GM21360 (cell line): Measurements from ENCODE around the gene MAPKAPK5.
"Not testable (repeated sequence)": the region's sequence is repeated elsewhere in the genome, so short reads cannot be mapped to it uniquely, and the experiment has no call there.

Source experiments
- ATAC-seq: cut with Tn5 transposase; IDR thresholded peaks from one replicate; pipeline ENCODE4 v1.9.1; 2021; ENCODE audit warnings: mild to moderate bottlenecking, moderate library complexity; ENCODE audit not compliant: unreplicated experiment

Gene MAPKAPK5

GRCh38 chr12:111881716-111882115 is 39.7 kb downstream of the MAPKAPK5 start:
- no peak for ATAC-seq

GRCh38 chr12:111886662-111887545 is 44.9 kb downstream of the MAPKAPK5 start:
- no peak for ATAC-seq

GRCh38 chr12:111887926-111888745 is 46.1 kb downstream of the MAPKAPK5 start:
- ATAC-seq, result no peak

DNA sequence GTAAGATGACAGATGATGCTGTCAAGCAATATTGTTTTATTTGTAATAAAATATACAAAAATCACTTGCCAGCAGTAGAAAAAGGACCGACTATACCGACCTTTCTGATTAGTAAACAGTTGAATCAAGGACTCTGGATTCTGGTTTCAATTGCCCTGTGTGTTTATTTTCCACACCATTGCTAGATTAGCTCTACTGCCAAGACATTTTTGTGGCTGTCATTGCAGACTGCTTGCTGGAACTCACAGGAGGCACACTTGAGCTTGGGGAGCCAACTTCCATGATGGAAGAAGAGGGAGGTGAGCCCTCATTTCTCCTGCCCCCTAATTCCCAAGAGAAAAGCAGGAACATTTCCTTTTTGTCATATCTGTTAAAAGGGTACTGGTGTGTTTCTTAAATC is 51.3 kb downstream of the MAPKAPK5 start:
- ATAC-seq, result no peak

DNA sequence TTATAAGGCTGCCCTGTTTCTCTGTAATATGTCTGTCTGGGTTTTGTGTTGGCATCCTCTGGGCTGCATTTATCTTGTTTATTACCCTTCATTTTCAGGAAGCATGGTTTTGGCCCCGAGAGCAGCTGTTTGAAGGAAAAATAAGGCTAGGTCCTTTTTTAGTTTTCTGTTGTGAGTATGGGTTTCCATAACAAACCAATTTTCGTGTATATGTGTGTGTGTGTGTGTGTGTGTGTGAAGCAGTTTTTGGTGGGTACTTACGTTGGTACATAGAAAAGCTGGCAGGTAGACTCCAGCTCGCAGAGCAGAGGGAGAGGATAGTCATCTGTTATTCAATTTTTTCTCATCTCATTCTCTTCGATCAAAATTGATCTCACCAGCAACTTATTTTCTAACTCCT is 52.5 kb downstream of the MAPKAPK5 start:
- no peak for ATAC-seq

GRCh38 chr12:111901182-111901581 is 59.2 kb downstream of the MAPKAPK5 start:
- ATAC-seq, result no peak

DNA sequence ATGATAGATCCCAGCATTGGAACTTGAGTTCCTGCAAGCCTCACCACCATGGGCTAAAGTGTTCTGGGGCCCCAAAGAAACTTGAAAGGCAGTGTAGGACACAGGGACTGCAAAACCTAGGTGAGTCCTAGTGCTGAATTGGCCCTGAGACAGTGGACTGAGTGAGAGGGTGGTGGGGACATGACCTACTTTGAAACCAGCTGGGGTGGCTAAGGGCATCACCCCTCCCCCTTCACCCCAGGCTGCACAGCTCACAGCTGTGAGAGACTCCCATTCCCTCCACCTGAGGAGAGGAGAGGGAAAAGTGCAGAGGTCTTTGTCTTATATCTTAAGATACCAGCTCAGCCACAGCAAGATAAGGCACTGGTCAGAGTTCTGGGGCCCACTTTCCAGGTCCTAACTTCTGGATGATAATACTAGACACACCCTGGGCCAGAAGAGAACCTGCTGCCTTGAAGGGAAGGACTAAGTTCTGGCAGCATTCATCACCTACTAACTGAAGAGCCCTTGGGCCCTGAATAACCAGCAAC is 62.5 kb downstream of the MAPKAPK5 start:
- ATAC-seq, result no peak

DNA sequence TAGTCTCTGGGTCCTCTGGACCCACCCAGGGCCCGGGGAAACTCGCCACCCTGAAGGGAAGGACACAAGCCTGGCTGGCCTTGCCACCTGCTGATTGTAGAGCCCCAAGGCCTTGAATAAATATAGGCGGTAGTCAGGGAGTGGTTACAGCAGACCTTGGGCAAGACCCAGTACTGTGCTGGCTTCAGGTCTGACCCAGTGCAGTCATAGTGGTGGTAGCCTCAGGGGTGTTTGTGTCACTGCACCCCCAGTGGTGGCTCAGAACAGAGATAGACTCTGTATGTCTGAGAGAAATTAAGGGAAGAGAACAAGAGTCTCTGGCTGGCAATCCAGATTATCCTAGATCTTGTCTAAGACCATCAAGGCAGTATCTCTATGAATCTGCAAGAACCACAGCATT is 63.5 kb downstream of the MAPKAPK5 start:
- ATAC-seq, result no peak

DNA sequence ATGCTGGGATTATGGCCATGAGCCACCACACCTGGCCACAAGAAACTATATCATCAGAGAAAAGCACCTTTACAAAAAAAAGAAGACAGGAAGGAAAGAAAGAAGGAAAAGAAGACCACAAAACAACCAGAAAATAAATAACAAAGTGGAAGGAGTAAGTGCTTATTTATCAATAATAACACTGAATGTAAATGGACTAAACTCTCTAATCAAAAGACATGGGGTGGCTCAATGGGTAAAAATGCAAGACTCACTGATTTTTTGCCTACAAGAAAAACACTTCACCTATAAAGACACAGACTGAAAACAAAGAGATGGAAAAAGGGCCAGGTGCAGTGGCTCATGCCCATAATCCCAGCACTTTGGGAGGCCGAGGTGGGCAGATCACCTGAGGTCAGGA is 65.7 kb downstream of the MAPKAPK5 start:
- no peak for ATAC-seq

DNA sequence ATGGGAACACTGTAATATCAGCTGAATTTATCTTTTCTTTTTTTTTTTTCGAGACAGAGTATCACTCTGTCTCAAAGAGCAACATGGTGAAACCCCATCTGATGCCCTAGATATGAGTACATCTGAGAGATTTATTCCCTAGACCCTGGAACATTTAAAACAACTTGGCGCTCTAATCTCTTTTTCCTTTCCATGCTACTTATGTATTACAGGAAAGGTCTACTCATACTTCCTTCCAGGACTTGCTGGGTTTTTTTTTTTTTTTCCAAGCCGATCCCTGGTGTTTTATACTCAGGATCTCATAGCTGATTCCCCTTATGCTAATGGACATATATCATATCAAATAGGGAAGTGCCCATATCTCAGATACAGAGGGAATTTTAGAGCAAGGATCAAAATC is 83.1 kb downstream of the MAPKAPK5 start:
- no peak for ATAC-seq

GRCh38 chr12:111926631-111927030 is 84.6 kb downstream of the MAPKAPK5 start:
- ATAC-seq, result no peak

DNA sequence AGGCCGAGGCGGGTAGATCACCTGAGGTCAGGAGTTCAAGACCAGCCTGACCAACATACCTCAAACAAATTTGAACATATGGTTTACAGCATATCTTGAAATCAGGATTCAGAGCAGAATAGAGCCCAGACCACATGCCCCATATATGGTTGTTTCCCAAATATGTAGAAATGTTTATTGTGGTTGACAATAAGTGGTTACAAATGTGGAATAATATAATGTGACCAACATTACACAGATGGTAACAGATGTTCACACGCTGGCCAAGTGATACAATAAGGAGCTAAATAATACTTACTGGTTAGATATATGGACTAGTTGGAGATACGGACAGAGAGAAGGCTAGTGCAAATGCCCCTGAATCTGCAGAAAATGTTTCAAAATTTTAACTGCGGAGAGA is 85.3 kb downstream of the MAPKAPK5 start:
- no peak for ATAC-seq

GRCh38 chr12:111932241-111932640 is 90.2 kb downstream of the MAPKAPK5 start:
- ATAC-seq, result no peak

- no peak for ATAC-seq
These were observed 94.8 kb downstream of the MAPKAPK5 start for GRCh38 chr12:111936869-111937268.

DNA sequence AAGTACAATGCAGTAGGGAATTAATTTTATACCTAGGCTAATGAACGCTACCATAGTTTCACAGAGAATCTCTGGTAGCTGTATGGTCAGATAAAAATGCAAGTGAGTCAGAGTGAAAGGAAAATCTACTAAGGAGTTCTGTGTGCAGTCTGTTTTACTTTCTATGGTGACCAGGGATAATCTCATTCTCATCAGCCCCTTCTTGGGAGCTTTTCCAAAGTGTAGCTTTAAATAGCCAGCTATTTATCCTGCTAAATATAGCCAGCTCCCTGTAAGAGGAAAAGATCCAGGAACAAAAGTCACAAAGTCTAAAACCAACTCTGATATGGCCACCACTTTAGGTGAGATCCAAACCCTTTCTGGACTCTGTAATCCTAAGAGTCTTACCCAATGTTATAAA is 95.4 kb downstream of the MAPKAPK5 start:
- ATAC-seq, result no peak

- ATAC-seq, result no peak
These were observed 100.5 kb downstream of the MAPKAPK5 start for GRCh38 chr12:111942557-111942956.

DNA sequence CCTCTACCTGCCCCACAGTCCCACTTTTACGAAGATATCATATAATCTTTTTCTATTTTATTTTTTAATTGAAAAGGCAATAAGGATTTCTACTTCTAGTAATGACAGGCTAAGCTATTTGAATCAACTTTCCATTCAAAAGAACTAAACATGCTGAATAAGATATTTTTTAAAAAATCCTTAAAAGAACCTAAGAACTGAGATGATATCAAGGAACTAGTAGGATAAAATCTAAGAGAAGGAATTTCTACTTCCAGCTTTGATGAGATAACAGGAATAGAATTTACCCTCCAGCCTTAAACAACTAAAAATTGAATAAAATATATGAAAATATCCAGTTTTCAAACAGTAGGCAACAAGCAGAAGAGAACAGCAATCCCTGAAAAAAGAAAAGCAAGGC is 101.9 kb downstream of the MAPKAPK5 start:
- ATAC-seq, result no peak

DNA sequence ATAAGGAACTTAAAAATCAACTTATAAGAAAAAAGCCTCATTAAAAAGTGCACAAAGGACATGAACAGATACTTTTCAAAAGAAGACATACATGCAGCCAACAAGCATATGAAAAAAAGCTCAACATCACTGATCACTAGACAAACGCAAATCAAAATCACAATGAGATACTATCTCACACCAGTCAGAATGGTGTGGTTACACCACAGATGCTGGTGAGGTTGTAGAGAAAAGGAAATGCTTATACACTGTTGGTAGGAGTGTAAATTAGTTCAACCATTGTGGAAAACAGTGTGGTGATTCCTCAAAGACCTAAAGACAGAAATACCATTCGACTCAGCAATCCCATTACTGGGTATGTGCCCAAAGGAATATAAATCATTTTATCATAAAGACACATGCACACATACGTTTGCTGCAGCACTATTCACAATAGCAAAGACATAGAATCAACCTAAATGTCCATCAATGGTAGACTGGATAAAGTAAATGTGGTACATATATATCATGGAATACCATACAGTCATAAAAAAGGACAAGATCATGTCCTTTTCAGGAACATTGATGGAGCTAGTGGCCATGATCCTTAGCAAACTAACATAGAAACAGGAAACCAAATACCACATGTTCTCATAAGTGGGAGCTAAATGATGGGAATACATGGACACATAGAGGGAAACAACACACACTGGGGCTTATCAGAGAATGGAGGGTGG is 109.1 kb downstream of the MAPKAPK5 start:
- ATAC-seq, result not testable (repeated sequence)
